Fibroblast of lung (primary cell): Measurements from ENCODE around the gene ZNRF3.

Experiments
- CTCF ChIP-seq, 2 donors: IDR thresholded peaks in 1 of 2; conservative IDR thresholded peaks in 1 of 2; 1 replicate in 1 of 2; 2 replicates in 1 of 2; pipeline ENCODE4 v1.5.1; 2011 to 2012; ENCODE audit warnings: low read length in 2 of 2, control low read depth in 1 of 2, inconsistent platforms in 1 of 2, low read depth in 1 of 2, mild to moderate bottlenecking in 1 of 2
- EZH2 ChIP-seq: IDR thresholded peaks from 2 replicates; pipeline ENCODE4 v1.5.1; 2012; ENCODE audit warnings: low read length, control low read depth, mild to moderate bottlenecking; ENCODE audit errors: missing control alignments

GRCh38 chr22:28887725-28888459 lies 4.5 kb downstream of the ZNRF3 start:
- no peak for TF ChIP-seq EZH2
- no peak for TF ChIP-seq CTCF (conservative IDR thresholded peaks at IDR 0.05 in 1 of 2, IDR thresholded peaks at IDR 0.05 in 1 of 2; ENCODE audit: low read depth in 1 of 2, low read length in 2 of 2)
